Mucosa of descending colon (tissue), 3 donors: ENCODE results near the gene ROGDI. TPM values are rescaled to one million over a fixed set of nuclear protein-coding genes. Genes with fewer than 3 reads are reported as not detected.

Experiments
- ATAC-seq: fragments of 200-7000 bp; cut with Tn5 transposase; one replicate; pipeline ENCODE4 v1.9.1; 2020; ENCODE audit warnings: mild to moderate bottlenecking, moderate library complexity
- DNase-seq, 3 donors: peaks; one replicate each; pipeline ENCODE4 v3.0.0-alpha.2; 2020
- H3K36me3 ChIP-seq: fragments of 200-600 bp; one replicate; pipeline ENCODE4 v1.8.0; 2021; ENCODE audit warnings: low read depth, mild to moderate bottlenecking
- H3K4me1 ChIP-seq: fragments of 200-600 bp; one replicate; pipeline ENCODE4 v1.8.0; 2021; ENCODE audit warnings: low read depth, mild to moderate bottlenecking
- H3K4me3 ChIP-seq: fragments of 200-600 bp; one replicate; pipeline ENCODE4 v1.8.0; 2021; ENCODE audit warnings: mild to moderate bottlenecking
- H3K9me3 ChIP-seq: fragments of 200-600 bp; one replicate; pipeline ENCODE4 v1.8.0; 2021; ENCODE audit warnings: mild to moderate bottlenecking
- intact Hi-C, 2 donors: fragments of 100-400 bp; cut with DNase I in 1 of 2; cut with micrococcal nuclease in 1 of 2; formaldehyde crosslinking; loops; one replicate each; pipeline versions ENCODE4 v1.11.0 to v1.11.1; 2022; cut with DNase I, micrococcal nuclease
- total RNA-seq, 3 donors: library from RNA; stranded (reverse); fragmentation: NEBNext Ultra II Directional in 2 of 3; extraction: Animal tissue kit (Norgen Biotek cat#: 25700) in 2 of 3; gene quantifications; one replicate each; pipeline versions ENCODE4 v1.2.1 to v1.2.4, GENCODE V29; 2021 to 2023
- TF ChIP-seq, protein P1 (sequence below): fragments of 200-600 bp; IDR thresholded peaks from one replicate; pipeline ENCODE4 v1.8.0; 2022; ENCODE audit warnings: antibody characterized with exemption, mild to moderate bottlenecking
- donor health status: DM: no; HTN: no; CAD: no; lungs with moderate emphysema.
- donor health status: DM: no; HTN: no; CAD: no.
- donor health status: DM: no; HTN: yes; CAD: no.

Gene ROGDI
- total RNA-seq, 3 donors from 2014 or later = 18.5 to 40.6 (median 31.7) TPM

DNA sequence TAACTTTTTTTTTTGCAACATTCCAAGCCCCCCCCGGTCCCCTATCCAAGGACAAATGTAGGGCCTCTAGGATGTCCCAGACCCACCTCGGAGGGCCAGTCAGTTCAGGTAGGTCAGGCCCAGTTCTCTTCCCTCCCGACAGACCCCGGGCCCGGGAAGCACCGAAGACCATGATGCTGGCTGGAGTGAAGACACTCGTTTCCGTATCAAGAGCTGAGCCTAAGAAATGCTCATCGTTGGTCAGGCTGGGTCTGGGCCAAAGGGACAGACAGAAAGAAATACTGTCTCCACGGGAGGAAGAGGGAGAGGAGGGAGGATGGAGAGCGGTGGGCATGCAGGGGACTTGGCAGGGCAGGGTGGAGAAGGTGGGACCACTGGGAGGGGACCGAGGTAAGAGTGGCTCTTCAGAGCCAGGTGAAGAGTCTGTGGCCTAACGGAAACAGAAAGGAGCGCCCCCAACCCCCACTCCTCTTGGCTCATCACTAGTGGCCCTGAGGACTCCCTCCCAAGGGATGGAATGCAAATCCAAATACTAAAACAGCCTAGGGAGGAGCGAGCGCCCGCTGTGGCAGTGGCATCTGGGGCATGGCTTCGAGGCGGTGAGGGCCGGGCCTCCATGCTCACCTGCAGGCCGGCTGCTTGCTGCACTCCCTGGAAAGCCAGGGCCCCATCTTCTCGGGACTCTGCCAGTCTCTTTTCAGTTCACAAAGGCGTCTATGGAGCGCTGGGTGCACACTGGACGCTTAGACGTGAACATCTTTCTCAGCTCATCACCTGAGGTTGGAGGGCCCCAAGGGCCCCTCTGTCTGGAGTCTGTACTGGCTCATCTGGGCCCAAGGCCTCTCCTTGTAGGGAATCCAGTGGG lies 1.7 kb upstream of the ROGDI start:
- intact Hi-C loops = no loop called here
- peaks cover 25% of the 10 kb centered on the region for H3K4me1 ChIP-seq
- no peak for ATAC-seq
- TF ChIP-seq, protein P1, sequence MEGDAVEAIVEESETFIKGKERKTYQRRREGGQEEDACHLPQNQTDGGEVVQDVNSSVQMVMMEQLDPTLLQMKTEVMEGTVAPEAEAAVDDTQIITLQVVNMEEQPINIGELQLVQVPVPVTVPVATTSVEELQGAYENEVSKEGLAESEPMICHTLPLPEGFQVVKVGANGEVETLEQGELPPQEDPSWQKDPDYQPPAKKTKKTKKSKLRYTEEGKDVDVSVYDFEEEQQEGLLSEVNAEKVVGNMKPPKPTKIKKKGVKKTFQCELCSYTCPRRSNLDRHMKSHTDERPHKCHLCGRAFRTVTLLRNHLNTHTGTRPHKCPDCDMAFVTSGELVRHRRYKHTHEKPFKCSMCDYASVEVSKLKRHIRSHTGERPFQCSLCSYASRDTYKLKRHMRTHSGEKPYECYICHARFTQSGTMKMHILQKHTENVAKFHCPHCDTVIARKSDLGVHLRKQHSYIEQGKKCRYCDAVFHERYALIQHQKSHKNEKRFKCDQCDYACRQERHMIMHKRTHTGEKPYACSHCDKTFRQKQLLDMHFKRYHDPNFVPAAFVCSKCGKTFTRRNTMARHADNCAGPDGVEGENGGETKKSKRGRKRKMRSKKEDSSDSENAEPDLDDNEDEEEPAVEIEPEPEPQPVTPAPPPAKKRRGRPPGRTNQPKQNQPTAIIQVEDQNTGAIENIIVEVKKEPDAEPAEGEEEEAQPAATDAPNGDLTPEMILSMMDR = no peak
- H3K9me3 ChIP-seq = no peaks in the 10 kb centered on the region
- DNase-seq = no peak
- H3K36me3 ChIP-seq = no peaks in the 10 kb centered on the region
- H3K4me3 ChIP-seq = no peak overlapping the region

DNA sequence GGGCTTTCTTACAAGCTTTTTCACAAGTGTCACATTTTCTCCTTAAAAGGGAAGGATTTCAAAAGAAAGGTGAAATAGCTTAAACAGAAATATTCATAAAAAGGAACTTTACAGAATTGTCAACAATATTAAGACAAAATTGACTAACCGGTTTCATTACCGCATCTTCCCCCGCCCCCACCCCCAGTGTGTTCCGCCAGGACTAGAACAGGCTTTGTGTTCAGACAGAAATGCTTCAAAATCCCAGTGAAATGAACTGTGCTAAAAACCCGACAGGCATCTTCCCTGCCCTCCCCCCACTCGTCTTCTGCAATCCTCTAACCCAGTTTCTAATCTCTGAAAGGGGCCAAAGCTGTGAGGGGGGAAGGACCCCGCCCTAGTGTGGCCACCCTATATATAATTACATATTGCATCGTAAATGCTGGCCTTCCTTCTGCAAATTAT lies 990 bp upstream of the ROGDI start:
- TF ChIP-seq, protein P1 = no peak
- no peaks in the 10 kb centered on the region for H3K36me3 ChIP-seq
- intact Hi-C loops = no loop called here
- ATAC-seq = no peak
- no peak for DNase-seq
- H3K4me1 ChIP-seq = peaks cover 25% of the 10 kb centered on the region
- no peak overlapping the region for H3K4me3 ChIP-seq
- H3K9me3 ChIP-seq = no peaks in the 10 kb centered on the region

DNA sequence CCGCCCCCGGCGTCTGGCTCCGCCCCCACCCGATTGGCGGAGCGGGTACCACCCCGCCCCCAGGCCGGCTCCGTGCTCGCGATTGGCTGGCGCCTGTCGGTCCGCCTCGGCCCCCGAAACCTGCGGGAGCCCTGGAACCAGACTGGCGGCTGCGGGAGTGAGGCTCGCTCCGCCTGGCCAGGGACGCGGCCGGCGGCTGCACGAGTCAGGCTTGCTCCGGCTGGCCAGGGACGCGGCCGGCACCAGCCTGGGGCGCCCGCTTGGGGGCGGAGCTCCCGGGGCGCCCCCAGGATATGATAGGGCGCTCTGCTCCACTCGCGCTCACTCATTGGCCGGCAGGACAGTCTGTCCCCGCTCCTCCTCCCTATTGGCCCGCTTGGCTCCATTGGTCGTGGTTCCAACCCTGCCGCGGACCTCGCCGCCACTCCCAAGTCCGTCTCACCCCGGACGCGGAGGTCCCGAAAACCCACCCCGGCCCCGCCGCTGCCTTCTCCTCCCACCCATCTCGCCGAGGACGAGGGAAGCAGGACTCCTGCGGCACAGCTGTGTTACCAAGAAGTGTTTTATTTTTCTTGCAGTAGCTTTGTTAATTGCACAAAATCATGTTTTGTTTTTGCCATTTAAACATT lies 340 bp upstream of the ROGDI start:
- Histone ChIP-seq H3K4me1 (peaks cover 25% of the 10 kb centered on the region), H3K36me3 (no peaks in the 10 kb centered on the region), H3K9me3 (no peaks in the 10 kb centered on the region), H3K4me3 (peak overlapping the region; percentile 51)
- TF ChIP-seq, protein P1 = no peak
- ATAC-seq (peak; percentile 85), DNase-seq (peak; percentile 90 to 96 (median 95))
- intact Hi-C loops = no loop called here

DNA sequence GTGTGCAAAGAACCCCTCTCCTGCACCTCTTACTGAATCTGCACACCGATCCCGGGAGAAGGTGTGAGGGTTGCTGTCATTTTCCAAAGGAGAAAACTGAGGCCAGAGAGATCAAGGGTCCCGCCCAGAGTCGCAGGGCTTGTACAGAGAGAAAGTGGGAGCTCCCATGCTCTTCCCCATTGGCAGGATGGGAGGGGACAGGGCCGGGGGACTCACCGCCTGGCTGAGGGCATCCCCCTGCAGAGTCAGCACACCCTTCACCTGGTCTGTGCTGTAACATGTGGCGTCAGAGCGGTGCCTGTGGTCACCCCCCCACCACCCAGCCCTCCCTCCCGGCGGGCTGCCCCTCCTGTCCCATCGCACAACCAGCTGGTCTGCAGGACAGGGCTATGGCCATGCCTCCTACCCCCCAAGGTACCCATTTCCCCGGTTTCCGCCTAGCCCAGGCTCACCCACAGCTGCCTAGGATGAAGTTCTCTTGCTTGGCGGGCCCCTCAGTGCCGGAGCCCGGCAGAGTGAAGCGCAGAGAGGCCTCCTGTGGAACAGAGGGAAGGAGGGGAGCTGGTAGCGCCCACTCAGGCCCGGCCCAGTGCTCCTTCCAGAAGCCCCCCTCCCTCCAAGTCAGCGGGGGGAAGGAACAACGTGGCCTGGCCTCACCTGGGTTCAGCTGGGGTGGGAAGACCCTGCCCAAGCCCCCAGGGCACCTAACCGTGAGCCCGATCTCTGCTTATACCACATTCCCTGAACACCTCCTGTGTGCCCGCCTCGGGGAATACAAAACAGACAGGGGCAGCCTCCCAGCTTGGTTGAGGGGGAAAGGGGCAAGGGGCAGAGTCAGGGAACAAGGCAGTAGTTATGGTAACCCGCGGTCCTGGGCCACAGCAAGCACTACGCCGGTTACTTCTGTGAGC lies 1.1 kb downstream of the ROGDI start:
- TF ChIP-seq, protein P1 = no peak
- intact Hi-C loops = no loop called here
- Histone ChIP-seq H3K4me3 (no peak overlapping the region), H3K9me3 (no peaks in the 10 kb centered on the region), H3K4me1 (peaks cover 33% of the 10 kb centered on the region), H3K36me3 (no peaks in the 10 kb centered on the region)
- ATAC-seq (peak; percentile 0), DNase-seq (peak in 2 of 3 donors; percentile 18 to 59)

DNA sequence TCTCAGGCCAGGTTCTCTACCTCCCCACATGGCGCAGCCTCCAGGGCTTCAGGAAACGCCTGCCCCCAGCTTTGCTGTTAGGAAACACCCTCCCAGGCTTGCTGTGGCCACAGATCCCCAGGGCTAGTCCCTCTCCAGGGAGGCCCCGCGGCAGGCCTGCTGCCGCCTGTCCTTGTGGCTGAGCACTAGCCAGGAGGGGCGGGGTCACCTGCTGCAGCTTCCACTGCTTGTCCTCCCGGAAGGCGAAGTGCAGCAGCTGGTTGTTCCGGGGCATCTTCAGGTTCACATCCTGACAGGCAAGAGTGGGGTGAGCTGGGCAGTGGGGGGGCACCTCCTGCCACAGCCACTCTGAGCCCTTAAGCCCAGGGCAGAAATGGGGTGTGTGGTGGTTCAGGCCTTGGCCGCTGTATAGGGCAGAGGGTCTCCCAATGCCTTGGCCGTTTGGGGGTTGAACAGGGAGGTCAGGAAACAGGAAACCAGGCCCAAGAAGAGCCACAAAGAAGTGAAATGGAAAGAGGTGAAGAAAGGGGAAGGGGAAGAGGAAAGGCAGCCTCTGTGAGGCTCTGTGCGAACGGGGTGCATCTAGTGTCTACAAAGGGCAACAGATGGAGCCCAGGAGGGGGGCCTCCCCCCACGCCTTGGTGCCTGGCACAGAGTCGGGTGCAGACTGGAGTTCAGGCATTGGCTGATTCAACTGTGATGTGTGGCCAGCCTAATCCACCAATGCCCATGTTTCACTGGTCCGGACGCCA lies 2.0 kb downstream of the ROGDI start:
- H3K9me3 ChIP-seq = no peaks in the 10 kb centered on the region
- ATAC-seq (peak; percentile 25), DNase-seq (peak; percentile 85 to 89 (median 86))
- H3K4me1 ChIP-seq = peaks cover 33% of the 10 kb centered on the region
- intact Hi-C loops = no loop called here
- H3K4me3 ChIP-seq = no peak overlapping the region
- no peaks in the 10 kb centered on the region for H3K36me3 ChIP-seq
- TF ChIP-seq, protein P1 = no peak
